Mesenchymal stem cell (in vitro differentiated cells and primary cell): Measurements from ENCODE around the gene RNF114.
"Not testable (repeated sequence)": the region's sequence is repeated elsewhere in the genome, so short reads cannot be mapped to it uniquely, and the experiment has no call there.

Experiments
- DNase-seq: peaks from one replicate; pipeline ENCODE4 v3.0.0-alpha.2; 2013
- H2AFZ ChIP-seq: one replicate; pipeline ENCODE4 v1.6.1; 2013; ENCODE audit warnings: low read depth, mild to moderate bottlenecking, control low read depth, inconsistent platforms, low read length, moderate library complexity
- H2AK5ac ChIP-seq: 2 replicates; pipeline ENCODE4 v1.6.1; 2013; ENCODE audit warnings: low read length, moderate library complexity, mild to moderate bottlenecking, inconsistent platforms; ENCODE audit not compliant: severe bottlenecking
- H2BK120ac ChIP-seq: one replicate; pipeline ENCODE4 v1.6.1; 2013; ENCODE audit warnings: low read depth, mild to moderate bottlenecking, inconsistent platforms, low read length, moderate library complexity
- H2BK12ac ChIP-seq, 2 experiments: one replicate each; pipeline ENCODE4 v1.6.1; 2013; ENCODE audit warnings: inconsistent platforms in 2 of 2, low read length in 2 of 2, mild to moderate bottlenecking in 2 of 2, moderate library complexity in 2 of 2, control low read depth in 1 of 2
- H2BK15ac ChIP-seq: one replicate; pipeline ENCODE4 v1.6.1; 2013; ENCODE audit warnings: mild to moderate bottlenecking, low read depth, inconsistent platforms; ENCODE audit not compliant: poor library complexity, severe bottlenecking
- H2BK5ac ChIP-seq: 2 replicates; pipeline ENCODE4 v1.6.1; 2013; ENCODE audit warnings: low read depth, mild to moderate bottlenecking, low read length, control low read depth, inconsistent platforms; ENCODE audit not compliant: poor library complexity, severe bottlenecking
- H3K14ac ChIP-seq, 2 experiments: one replicate each; pipeline ENCODE4 v1.6.1; 2013; ENCODE audit warnings: inconsistent platforms in 2 of 2, low read length in 2 of 2, control low read depth in 1 of 2, mild to moderate bottlenecking in 1 of 2, moderate library complexity in 1 of 2
- H3K18ac ChIP-seq, 2 experiments: one replicate each; pipeline ENCODE4 v1.6.1; 2013; ENCODE audit warnings: inconsistent platforms in 2 of 2, low read length in 2 of 2, control low read depth in 1 of 2, low read depth in 1 of 2, mild to moderate bottlenecking in 1 of 2
- H3K23ac ChIP-seq, 2 experiments: one replicate each; pipeline ENCODE4 v1.6.1; 2013; ENCODE audit warnings: inconsistent platforms in 2 of 2, low read length in 2 of 2, mild to moderate bottlenecking in 2 of 2, moderate library complexity in 2 of 2, control low read depth in 1 of 2
- H3K27ac ChIP-seq: 2 replicates; pipeline ENCODE4 v1.5.1; 2013; ENCODE audit warnings: mild to moderate bottlenecking, moderate library complexity, low read length, control low read depth, inconsistent platforms; ENCODE audit not compliant: poor library complexity, severe bottlenecking
- H3K27me3 ChIP-seq, 2 experiments: 2 replicates each; pipeline versions ENCODE4 v1.6.1 to v1.7.0; 2013; ENCODE audit warnings: low read length in 2 of 2, mild to moderate bottlenecking in 2 of 2, moderate library complexity in 2 of 2, control low read depth in 1 of 2, inconsistent platforms in 1 of 2; ENCODE audit not compliant: control insufficient read depth in 1 of 2, insufficient read depth in 1 of 2
- H3K36me3 ChIP-seq, 2 experiments: 2 replicates each; pipeline versions ENCODE4 v1.6.1 to v1.7.0; 2013; ENCODE audit warnings: low read length in 2 of 2, control low read depth in 1 of 2, inconsistent platforms in 1 of 2, low read depth in 1 of 2, mild to moderate bottlenecking in 1 of 2; ENCODE audit not compliant: insufficient read depth in 2 of 2, control insufficient read depth in 1 of 2
- H3K4ac ChIP-seq, 2 experiments: one replicate each; pipeline ENCODE4 v1.6.1; 2013; ENCODE audit warnings: inconsistent platforms in 2 of 2, low read length in 2 of 2, mild to moderate bottlenecking in 2 of 2, moderate library complexity in 2 of 2, control low read depth in 1 of 2, low read depth in 1 of 2
- H3K4me1 ChIP-seq: 2 replicates; pipeline ENCODE4 v1.6.1; 2013; ENCODE audit warnings: low read depth, low read length, control low read depth; ENCODE audit not compliant: control insufficient read depth, insufficient read depth
- H3K4me2 ChIP-seq: 2 replicates; pipeline ENCODE4 v1.6.1; 2013; ENCODE audit warnings: low read length, mild to moderate bottlenecking, inconsistent platforms; ENCODE audit not compliant: poor library complexity, severe bottlenecking
- H3K4me3 ChIP-seq, 2 experiments: 2 replicates each; pipeline versions ENCODE4 v1.5.1 to v1.7.0; 2013; ENCODE audit warnings: low read length in 2 of 2, mild to moderate bottlenecking in 2 of 2, control low read depth in 1 of 2, low read depth in 1 of 2; ENCODE audit not compliant: insufficient read depth in 1 of 2
- H3K79me1 ChIP-seq: replicated peaks from 2 replicates; pipeline ENCODE4 v1.6.1; 2013; ENCODE audit warnings: mild to moderate bottlenecking, control low read depth, low read length, inconsistent platforms; ENCODE audit not compliant: poor library complexity, severe bottlenecking
- H3K9ac ChIP-seq: 2 replicates; pipeline ENCODE4 v1.7.0; 2013; ENCODE audit warnings: mild to moderate bottlenecking, low read length, moderate library complexity
- H3K9me3 ChIP-seq: 2 replicates; pipeline ENCODE4 v1.7.0; 2013; ENCODE audit warnings: mild to moderate bottlenecking, low read length; ENCODE audit not compliant: control insufficient read depth
- H4K8ac ChIP-seq: one replicate; pipeline ENCODE4 v1.6.1; 2013; ENCODE audit warnings: inconsistent platforms, mild to moderate bottlenecking, low read length, moderate library complexity
- H4K91ac ChIP-seq: one replicate; pipeline ENCODE4 v1.6.1; 2013; ENCODE audit warnings: mild to moderate bottlenecking, low read length, inconsistent platforms
- WGBS: methylation state at CpG from one replicate; pipeline ENCODE4 v1.1.7; 2013; ENCODE audit warnings: mixed read lengths; 5-methylcytosine and 5-hydroxymethylcytosine counted together

Gene RNF114

GRCh38 chr20:49976542-49976941 is 40.3 kb downstream of the RNF114 start:
- Histone ChIP-seq H3K23ac (no peak overlapping the region), H3K79me1 (no peaks in the 10 kb centered on the region), H3K27ac (no peak overlapping the region), H3K4me2 (no peak overlapping the region), H3K4me3 (no peak overlapping the region), H3K36me3 (no peaks in the 10 kb centered on the region), H3K27me3 (no peaks in the 10 kb centered on the region), H2BK120ac (no peak overlapping the region), H2BK15ac (no peak overlapping the region), H4K8ac (no peak overlapping the region), H3K9ac (no peak overlapping the region), H3K9me3 (no peaks in the 10 kb centered on the region), H2AK5ac (no peak overlapping the region), H3K14ac (no peak overlapping the region), H2BK12ac (no peak overlapping the region), H3K4me1 (peaks cover 4% of the 10 kb centered on the region), H3K18ac (no peak overlapping the region), H3K4ac (no peak overlapping the region), H4K91ac (no peak overlapping the region), H2AFZ (no peak overlapping the region), H2BK5ac (no peak overlapping the region)
- 29% methylated on average over 1 of the region's 2 CpGs for WGBS
- no peak for DNase-seq

- H2BK15ac ChIP-seq, DNase-seq: not testable (repeated sequence)
- WGBS = 89% methylated on average over 1 of the region's 2 CpGs
Measured at GRCh38 chr20:49977740-49978139, 41.5 kb downstream of the RNF114 start.

GRCh38 chr20:49978685-49979029 is 42.5 kb downstream of the RNF114 start:
- H2BK120ac ChIP-seq = no peak overlapping the region
- no peak overlapping the region for H4K8ac ChIP-seq
- H3K4ac ChIP-seq = no peak overlapping the region
- H2AFZ ChIP-seq = no peak overlapping the region
- no peak overlapping the region for H3K27ac ChIP-seq
- H2AK5ac ChIP-seq = no peak overlapping the region
- H4K91ac ChIP-seq = no peak overlapping the region
- no peak overlapping the region for H2BK12ac ChIP-seq
- no peak overlapping the region for H2BK5ac ChIP-seq
- no peak overlapping the region for H2BK15ac ChIP-seq
- no peak overlapping the region for H3K23ac ChIP-seq
- no peaks in the 10 kb centered on the region for H3K9me3 ChIP-seq
- H3K4me2 ChIP-seq = no peak overlapping the region
- WGBS = 90% methylated on average over 2 of the region's 3 CpGs
- H3K36me3 ChIP-seq = no peaks in the 10 kb centered on the region
- peaks cover 0 to 5% of the 10 kb centered on the region in 2 experiments for H3K27me3 ChIP-seq
- DNase-seq = no peak
- H3K4me1 ChIP-seq = peaks cover 18% of the 10 kb centered on the region
- H3K18ac ChIP-seq = no peak overlapping the region
- H3K4me3 ChIP-seq = no peak overlapping the region
- no peak overlapping the region for H3K14ac ChIP-seq
- H3K79me1 ChIP-seq = peaks cover 5% of the 10 kb centered on the region
- H3K9ac ChIP-seq = peak overlapping the region; percentile 57

More at GRCh38 chr20:49977740-49978139, 41.5 kb downstream of the RNF114 start:
- not testable (repeated sequence) for H2AFZ ChIP-seq, H3K9ac ChIP-seq, H2BK5ac ChIP-seq, H3K9me3 ChIP-seq, H3K27me3 ChIP-seq, H2BK12ac ChIP-seq, H4K91ac ChIP-seq, H3K4me3 ChIP-seq, H3K14ac ChIP-seq, H3K18ac ChIP-seq, H4K8ac ChIP-seq, H3K23ac ChIP-seq, H3K27ac ChIP-seq, H3K36me3 ChIP-seq, H3K79me1 ChIP-seq, H3K4me2 ChIP-seq, H2BK120ac ChIP-seq, H3K4ac ChIP-seq, H2AK5ac ChIP-seq
- H3K4me1 ChIP-seq = peaks cover 10% of the 10 kb centered on the region

- H3K4me1 ChIP-seq = peaks cover 24% of the 10 kb centered on the region
- H2BK15ac ChIP-seq = peak overlapping the region; percentile 74
- H2BK5ac ChIP-seq = no peak overlapping the region
- peak overlapping the region in 1 of 2 experiments; percentile 85 for H3K14ac ChIP-seq
- peak overlapping the region; percentile 50 to 56 for H3K4me3 ChIP-seq
- peak overlapping the region; percentile 57 for H3K9ac ChIP-seq
- H4K8ac ChIP-seq = peak overlapping the region; percentile 52
- no peak overlapping the region for H2BK12ac ChIP-seq
- 17% methylated on average over 27 of the region's 37 CpGs for WGBS
- H2AFZ ChIP-seq = peak overlapping the region; percentile 79
- peaks cover 5% of the 10 kb centered on the region for H3K79me1 ChIP-seq
- H3K4me2 ChIP-seq = peak overlapping the region; percentile 96
- H3K18ac ChIP-seq = peak overlapping the region; percentile 8 to 96
- no peak overlapping the region for H3K23ac ChIP-seq
- H4K91ac ChIP-seq = peak overlapping the region; percentile 64
- no peak overlapping the region for H2AK5ac ChIP-seq
- no peak overlapping the region for H2BK120ac ChIP-seq
- DNase-seq = peak; percentile 61
- peaks cover 0 to 5% of the 10 kb centered on the region in 2 experiments for H3K27me3 ChIP-seq
- H3K4ac ChIP-seq = peak overlapping the region in 1 of 2 experiments; percentile 78
- no peak overlapping the region for H3K27ac ChIP-seq
- H3K36me3 ChIP-seq = peaks cover 0 to 6% of the 10 kb centered on the region in 2 experiments
- H3K9me3 ChIP-seq = no peaks in the 10 kb centered on the region
Measured at GRCh38 chr20:49979030-49979832, 43.0 kb downstream of the RNF114 start.
